Measurements from ENCODE around the gene ZNF138. TPM values are rescaled to one million over a fixed set of nuclear protein-coding genes. Genes with fewer than 3 reads are reported as not detected.

ZNF138 gene
- total RNA-seq, result 6.6 and 7.7 TPM in 2 replicates

DNA sequence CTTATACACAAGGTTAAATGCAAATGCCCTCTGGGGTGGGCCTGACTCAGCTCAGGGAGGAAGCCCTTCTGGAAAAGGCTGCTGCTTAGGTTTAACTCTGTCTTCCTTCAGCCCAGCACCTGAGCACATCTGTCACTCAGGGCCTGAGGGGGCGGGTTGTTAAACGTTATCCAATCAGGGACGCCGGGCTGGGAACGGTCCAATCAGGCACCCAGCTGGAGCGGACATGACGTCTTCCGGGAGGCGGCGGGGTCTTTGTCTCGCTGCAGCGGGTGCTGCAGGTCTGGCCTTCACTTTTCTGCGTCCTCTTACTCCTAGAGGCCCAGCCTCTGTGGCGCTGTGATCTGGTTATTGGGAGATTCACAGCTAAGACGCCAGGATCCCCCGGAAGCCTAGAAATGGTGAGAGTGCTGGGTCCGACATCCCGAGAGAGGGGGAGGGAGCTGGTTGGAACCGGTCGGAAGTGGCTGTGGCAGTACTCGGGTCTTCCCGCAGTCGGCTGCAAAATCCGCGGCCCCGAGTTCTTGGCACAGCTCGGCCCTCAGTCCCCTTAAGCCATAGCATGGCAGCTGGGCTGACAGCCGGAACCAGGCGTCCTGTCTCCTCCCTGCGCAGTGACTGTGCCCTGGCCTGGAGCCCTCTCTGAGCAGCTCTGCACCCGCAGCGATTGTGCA lies at the start of gene ZNF138:
Gene ZNF138 (plus strand): TSS at position 258 of the 674 bp plus-strand sequence. CDS start 141 bp downstream, at position 399.
- TF ChIP-seq, protein P1, sequence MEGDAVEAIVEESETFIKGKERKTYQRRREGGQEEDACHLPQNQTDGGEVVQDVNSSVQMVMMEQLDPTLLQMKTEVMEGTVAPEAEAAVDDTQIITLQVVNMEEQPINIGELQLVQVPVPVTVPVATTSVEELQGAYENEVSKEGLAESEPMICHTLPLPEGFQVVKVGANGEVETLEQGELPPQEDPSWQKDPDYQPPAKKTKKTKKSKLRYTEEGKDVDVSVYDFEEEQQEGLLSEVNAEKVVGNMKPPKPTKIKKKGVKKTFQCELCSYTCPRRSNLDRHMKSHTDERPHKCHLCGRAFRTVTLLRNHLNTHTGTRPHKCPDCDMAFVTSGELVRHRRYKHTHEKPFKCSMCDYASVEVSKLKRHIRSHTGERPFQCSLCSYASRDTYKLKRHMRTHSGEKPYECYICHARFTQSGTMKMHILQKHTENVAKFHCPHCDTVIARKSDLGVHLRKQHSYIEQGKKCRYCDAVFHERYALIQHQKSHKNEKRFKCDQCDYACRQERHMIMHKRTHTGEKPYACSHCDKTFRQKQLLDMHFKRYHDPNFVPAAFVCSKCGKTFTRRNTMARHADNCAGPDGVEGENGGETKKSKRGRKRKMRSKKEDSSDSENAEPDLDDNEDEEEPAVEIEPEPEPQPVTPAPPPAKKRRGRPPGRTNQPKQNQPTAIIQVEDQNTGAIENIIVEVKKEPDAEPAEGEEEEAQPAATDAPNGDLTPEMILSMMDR (conservative IDR thresholded peaks at IDR 0.05; ENCODE audit: low read depth, low read length), result peak; percentile 4
- H3K4me3 ChIP-seq (ENCODE audit: low read depth, low read length), result peak within 1 kb of the TSS; percentile 78
- peak; percentile 58 for DNase-seq (ENCODE audit: low read depth)

DNA sequence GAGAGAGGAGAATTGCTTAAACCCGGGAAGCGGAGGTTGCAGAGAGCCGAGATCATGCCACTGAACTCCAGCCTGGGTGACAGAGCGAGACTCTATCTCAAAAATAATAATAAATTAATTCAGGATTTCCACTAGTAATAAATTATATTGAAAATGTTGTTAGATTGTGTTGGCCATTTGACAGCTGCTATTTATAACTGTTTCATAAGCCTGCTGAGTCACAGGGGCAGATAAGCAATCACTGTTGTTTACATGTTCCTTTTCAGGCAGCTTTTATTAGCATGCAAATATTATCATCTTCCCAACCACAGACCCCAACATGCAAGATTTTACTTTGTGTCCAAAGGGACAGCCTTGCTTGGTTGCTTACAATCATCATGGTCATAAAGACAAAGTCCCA lies 49.5 kb upstream of the ZNF138 start:
- DNase-seq (ENCODE audit: low read depth), result no peak
- no peak overlapping the region for H3K4me3 ChIP-seq (ENCODE audit: low read depth, low read length)
- TF ChIP-seq, protein P1 (conservative IDR thresholded peaks at IDR 0.05; ENCODE audit: low read depth, low read length), result no peak

DNA sequence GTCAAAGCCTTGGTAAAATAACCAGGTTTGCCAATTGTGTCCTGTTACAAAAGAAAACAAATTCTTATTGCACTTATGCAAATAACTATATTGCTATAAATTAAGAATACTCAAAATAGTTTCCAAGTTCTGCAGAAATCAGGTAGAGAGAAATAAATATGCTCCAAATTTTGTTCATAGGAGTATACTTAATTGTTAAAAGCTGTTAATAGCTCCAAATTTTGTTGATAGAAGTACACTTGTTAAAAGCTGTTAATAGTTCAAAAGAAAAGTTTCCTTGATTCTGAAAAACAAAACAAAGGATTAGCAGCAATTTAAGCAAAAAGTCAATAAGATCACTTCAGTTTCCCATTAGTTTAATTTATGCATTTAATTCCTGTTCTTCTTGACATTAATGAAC lies 46.4 kb upstream of the ZNF138 start:
- H3K4me3 ChIP-seq (ENCODE audit: low read depth, low read length), result no peak overlapping the region
- no peak for DNase-seq (ENCODE audit: low read depth)
- TF ChIP-seq, protein P1 (conservative IDR thresholded peaks at IDR 0.05; ENCODE audit: low read depth, low read length), result no peak

DNA sequence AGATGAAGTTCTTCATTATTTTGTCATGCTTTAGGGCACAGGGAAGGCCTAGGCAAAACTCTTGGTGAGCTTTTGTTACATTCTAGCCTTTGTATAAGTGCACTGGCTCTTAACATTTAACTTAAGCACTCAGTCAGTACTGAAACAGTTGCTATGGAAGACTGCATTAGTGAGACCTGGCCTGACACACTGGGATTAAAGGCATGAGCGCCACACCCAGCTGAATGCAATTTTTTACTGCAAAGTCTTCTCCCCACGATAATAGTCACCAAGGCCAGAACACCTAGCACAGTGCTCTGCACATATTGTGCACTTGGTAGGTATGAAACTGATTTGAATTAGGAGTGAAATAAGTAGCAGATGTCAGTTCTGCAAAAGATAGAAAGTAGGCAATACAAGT lies 41.2 kb upstream of the ZNF138 start:
- TF ChIP-seq, protein P1 (conservative IDR thresholded peaks at IDR 0.05; ENCODE audit: low read depth, low read length), result no peak
- DNase-seq (ENCODE audit: low read depth), result no peak
- no peak overlapping the region for H3K4me3 ChIP-seq (ENCODE audit: low read depth, low read length)

DNA sequence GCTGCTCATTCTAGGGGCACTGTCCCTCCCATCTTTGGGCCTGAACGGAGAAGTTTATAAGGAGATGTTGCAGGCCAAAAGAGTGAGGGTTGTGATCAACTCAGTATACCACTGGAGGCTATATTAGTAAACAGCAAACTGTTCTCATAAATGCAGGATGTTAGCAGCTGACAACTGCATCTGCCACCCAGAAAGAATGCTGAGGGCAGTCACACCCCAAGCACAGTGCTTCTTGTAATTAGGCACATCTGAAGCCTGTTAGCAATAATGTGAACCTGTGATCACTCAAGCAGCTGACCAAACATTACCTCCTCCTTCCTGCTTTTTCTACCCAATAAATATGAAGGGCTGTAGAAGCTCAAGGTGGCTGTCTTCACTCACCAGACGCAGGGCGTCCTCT lies 38.4 kb upstream of the ZNF138 start:
- H3K4me3 ChIP-seq (ENCODE audit: low read depth, low read length), result no peak overlapping the region
- DNase-seq (ENCODE audit: low read depth), result no peak
- TF ChIP-seq, protein P1 (conservative IDR thresholded peaks at IDR 0.05; ENCODE audit: low read depth, low read length), result no peak

GRCh38 chr7:64758151-64758550 lies 36.1 kb upstream of the ZNF138 start:
- H3K4me3 ChIP-seq (ENCODE audit: low read depth, low read length), result no peak overlapping the region
- no peak for DNase-seq (ENCODE audit: low read depth)
- TF ChIP-seq, protein P1 (conservative IDR thresholded peaks at IDR 0.05; ENCODE audit: low read depth, low read length), result no peak

DNA sequence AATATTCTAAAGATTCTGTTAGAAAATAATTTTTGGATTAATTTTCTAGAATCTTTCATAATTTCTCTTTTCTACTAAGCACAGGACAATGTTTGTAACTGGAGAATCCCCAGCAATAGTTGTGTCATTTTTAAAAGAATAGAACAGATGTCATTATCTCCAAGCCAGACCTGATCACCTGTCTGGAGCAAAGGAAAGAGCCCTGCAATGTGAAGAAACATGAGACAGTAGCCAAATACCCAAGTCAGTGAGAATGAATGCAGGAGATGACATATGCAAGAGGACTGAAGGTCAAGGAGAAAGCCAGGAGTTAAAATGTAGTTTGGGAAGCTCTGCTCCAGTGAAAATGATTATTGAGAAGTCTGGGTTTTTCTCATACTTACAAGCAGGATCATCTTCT lies 25.4 kb upstream of the ZNF138 start:
- no peak for DNase-seq (ENCODE audit: low read depth)
- TF ChIP-seq, protein P1 (conservative IDR thresholded peaks at IDR 0.05; ENCODE audit: low read depth, low read length), result no peak
- H3K4me3 ChIP-seq (ENCODE audit: low read depth, low read length), result no peak overlapping the region

Measured in epithelial cell of proximal tubule (primary cell).